Vagina (tissue), 2 donors: ENCODE results near the gene CFAP45.

ENCODE experiments used
- CTCF ChIP-seq, 3 experiments: fragments of 450-650 bp in 2 of 3; fragments of 200-600 bp in 1 of 3; sonication (generic) in 1 of 3; IDR thresholded peaks; one replicate each; pipeline ENCODE4 v1.5.1; 2017 to 2019; ENCODE audit warnings: antibody characterized with exemption in 3 of 3, mild to moderate bottlenecking in 2 of 3, moderate library complexity in 2 of 3
- POLR2A ChIP-seq, 2 donors: fragments of 450-650 bp; IDR thresholded peaks; one replicate each; pipeline ENCODE4 v1.6.1; 2017; ENCODE audit warnings: antibody characterized with exemption in 2 of 2, mild to moderate bottlenecking in 2 of 2, moderate library complexity in 2 of 2
- POLR2AphosphoS5 ChIP-seq, 2 donors: sonication (generic); formaldehyde crosslinking; IDR thresholded peaks; one replicate each; pipeline ENCODE4 v1.9.0; 2017; ENCODE audit warnings: antibody characterized with exemption in 2 of 2, mild to moderate bottlenecking in 2 of 2, low read depth in 1 of 2; ENCODE audit not compliant: insufficient read depth in 1 of 2

- no peak for TF ChIP-seq CTCF (IDR thresholded peaks at IDR 0.05)
- no peak for TF ChIP-seq POLR2AphosphoS5 (IDR thresholded peaks at IDR 0.05; ENCODE audit: insufficient read depth in 1 of 2, low read depth in 1 of 2)
- no peak for TF ChIP-seq POLR2A (IDR thresholded peaks at IDR 0.05)
These were observed 74.4 kb downstream of the CFAP45 start for GRCh38 chr1:159825564-159825963.
